Activated CD8-positive, alpha-beta T cell treated with anti-CD3 and anti-CD28 coated beads, Interleukin-2, amount 10 ng/mL, durations not matched to agents 7 days and 5 days (primary cell): Measurements from ENCODE around the gene TREX2. TPM values are rescaled to one million over a fixed set of nuclear protein-coding genes. Genes with fewer than 3 reads are reported as not detected.

Experiments
- ATAC-seq: fragments of 150-1000 bp; cut with Tn5 transposase; one replicate; pipeline ENCODE4 v1.10.0; 2021; ENCODE audit warnings: moderate library complexity
- CTCF ChIA-PET: fragments of 350-600 bp; sonication (Branson Sonifier 250); formaldehyde crosslinking; loops from one replicate; lab custom pipeline; 2021; ENCODE audit warnings: antibody characterized with exemption; lab: Charles Lee
- POLR2A ChIA-PET: fragments of 350-600 bp; sonication (Branson Sonifier 250); formaldehyde crosslinking; loops from one replicate; lab custom pipeline; 2021; ENCODE audit warnings: antibody characterized with exemption; lab: Charles Lee
- DNase-seq: peaks from one replicate; pipeline ENCODE4 v3.0.0-alpha.2; 2020
- H3K27ac Mint-ChIP-seq: one replicate; pipeline ENCODE4 v1.8.0; 2021; ENCODE audit warnings: mild to moderate bottlenecking, mixed read lengths
- H3K27me3 Mint-ChIP-seq: one replicate; pipeline ENCODE4 v1.8.0; 2021; ENCODE audit warnings: low read depth, mixed read lengths
- H3K36me3 Mint-ChIP-seq: one replicate; pipeline ENCODE4 v1.8.0; 2021; ENCODE audit warnings: low read depth, mixed read lengths
- H3K4me1 Mint-ChIP-seq: one replicate; pipeline ENCODE4 v1.8.0; 2021; ENCODE audit warnings: low read depth, mixed read lengths
- H3K4me3 Mint-ChIP-seq: one replicate; pipeline ENCODE4 v1.8.0; 2021; ENCODE audit warnings: mild to moderate bottlenecking, mixed read lengths
- H3K9me3 Mint-ChIP-seq: one replicate; pipeline ENCODE4 v1.8.0; 2022; ENCODE audit warnings: mixed read lengths; ENCODE audit not compliant: insufficient read depth
- total RNA-seq, 2 experiments: library from RNA; stranded (reverse); gene quantifications; one replicate each; pipeline ENCODE4 v1.2.3, GENCODE V29; 2021

The TREX2 gene
- total RNA-seq, 2 experiments from 2014 or later: 3.6 to 3.8 TPM

DNA sequence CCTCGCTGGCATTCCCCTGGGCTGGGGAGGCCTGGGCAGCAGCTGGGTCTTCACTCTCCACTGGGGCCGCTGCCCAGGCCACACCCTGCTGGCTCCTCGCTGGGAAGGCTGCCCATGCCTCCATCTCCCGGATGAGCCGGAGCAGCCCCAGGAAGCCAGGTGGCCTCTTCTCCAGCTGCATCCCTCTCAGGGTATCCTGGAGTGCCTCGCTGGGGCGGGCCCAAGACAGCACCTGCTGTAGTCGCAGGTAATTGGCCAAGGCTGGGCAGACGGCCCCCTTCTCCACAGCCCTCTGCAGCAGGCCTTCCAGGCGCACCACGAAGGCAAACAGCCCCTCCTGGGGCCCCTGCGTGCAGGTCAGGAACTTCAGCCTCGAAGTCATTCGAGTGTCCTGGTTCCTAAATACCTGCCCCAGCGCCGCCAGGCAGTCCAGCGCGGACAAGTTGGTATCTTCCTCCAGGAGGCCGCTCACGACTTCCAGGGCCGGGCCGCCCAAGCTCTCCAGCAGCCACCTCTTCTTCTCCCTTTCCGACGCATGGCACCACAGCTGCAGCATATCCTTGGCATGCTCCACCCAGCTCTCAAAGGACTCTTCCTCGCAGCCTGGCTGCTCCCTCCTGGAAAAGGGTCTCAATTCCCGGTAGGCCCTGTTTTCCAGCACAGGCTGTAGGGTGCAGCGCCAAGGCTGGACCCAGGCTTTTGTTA lies 48.4 kb downstream of the TREX2 start:
- H3K9me3 Mint-ChIP-seq: no peaks in the 10 kb centered on the region
- CTCF ChIA-PET: no interaction called here
- H3K36me3 Mint-ChIP-seq: no peaks in the 10 kb centered on the region
- no peaks in the 10 kb centered on the region for H3K27me3 Mint-ChIP-seq
- H3K4me3 Mint-ChIP-seq: no peak overlapping the region
- H3K4me1 Mint-ChIP-seq: peaks cover 11% of the 10 kb centered on the region
- POLR2A ChIA-PET: no interaction called here
- no peak overlapping the region for H3K27ac Mint-ChIP-seq
- ATAC-seq: no peak
- DNase-seq: no peak

DNA sequence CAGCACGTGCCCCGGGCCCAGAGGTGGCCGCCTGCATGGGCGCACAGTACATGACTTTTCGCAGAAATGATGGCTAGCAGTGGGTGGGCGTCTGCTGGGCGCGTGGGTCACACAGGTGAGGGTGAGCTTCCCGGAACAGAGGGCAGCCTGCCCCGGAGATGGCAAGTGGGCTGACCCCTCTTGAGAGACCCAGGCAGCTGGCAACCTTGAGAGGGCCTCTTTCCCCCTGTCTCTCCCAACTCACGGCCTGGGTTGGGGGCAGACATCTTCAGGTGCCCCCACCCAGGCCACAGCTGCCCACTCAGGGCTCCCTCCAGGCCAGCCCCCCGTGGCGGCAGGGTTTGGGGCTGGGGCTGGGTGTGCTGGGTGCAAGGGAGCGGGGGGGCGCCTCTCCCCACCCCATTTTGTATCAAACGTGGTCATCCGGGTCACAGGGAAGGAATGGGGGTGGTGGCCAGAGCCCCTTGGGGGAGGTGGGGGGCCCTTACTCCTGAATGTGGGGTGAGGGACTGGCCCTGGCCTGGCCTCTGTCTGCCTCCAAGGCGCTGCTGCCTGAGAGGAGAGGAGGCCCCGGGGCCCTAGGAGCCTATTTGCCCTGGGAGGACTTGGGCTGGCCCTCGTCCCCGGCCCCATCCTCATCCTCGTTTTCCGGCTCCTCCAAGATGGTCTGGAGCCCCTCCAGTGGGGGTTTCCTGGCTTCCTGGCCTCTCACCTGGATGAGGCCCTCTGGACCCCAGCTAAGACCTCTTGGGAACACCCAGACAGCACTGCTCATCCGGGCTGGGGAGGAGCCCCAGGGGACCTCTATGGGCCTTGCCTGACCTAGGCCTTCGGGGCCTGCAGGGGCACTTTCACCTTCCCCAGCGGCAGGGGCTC lies 49.3 kb downstream of the TREX2 start:
- H3K4me3 Mint-ChIP-seq: no peak overlapping the region
- no peak for ATAC-seq
- H3K9me3 Mint-ChIP-seq: no peaks in the 10 kb centered on the region
- H3K4me1 Mint-ChIP-seq: peaks cover 11% of the 10 kb centered on the region
- H3K27ac Mint-ChIP-seq: no peak overlapping the region
- no peaks in the 10 kb centered on the region for H3K27me3 Mint-ChIP-seq
- DNase-seq: no peak
- no peaks in the 10 kb centered on the region for H3K36me3 Mint-ChIP-seq
- POLR2A ChIA-PET: no interaction called here
- CTCF ChIA-PET: no interaction called here

DNA sequence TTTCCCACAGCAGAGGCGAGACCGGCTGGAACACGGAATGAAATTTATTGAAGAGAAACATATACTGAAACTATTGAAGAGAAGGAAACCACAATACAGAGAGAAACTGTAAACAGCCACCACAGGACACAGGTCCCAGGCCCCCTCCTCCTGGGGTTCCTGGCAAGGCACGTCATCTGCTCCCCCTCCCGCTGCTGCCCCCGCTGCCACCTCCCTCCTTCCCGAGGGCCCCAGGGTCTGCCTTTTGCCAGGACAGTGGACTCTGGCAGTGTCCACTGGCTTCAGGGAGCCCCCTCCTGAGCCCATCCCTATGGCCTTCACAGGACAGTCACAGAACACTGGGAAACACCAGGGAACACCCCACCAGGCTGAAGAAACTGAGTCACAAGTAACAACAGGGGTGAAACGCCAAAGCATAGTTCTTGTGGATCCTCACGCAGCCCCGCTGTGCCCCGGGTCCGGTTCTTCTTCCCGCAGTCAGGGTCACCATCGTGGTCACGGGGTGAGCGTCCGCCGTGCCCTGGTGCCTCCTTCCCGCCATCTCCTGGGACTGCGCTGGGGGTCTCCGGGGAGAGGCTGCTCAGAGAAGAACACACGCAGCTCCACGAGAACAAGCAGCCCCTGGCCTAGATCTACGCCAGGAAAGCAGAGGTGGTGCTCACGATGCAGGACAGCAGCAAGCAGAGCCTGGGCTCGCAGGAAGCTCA lies 50.1 kb downstream of the TREX2 start:
- ATAC-seq (no peak), DNase-seq (no peak)
- POLR2A ChIA-PET: no interaction called here
- Mint-ChIP-seq H3K9me3 (no peaks in the 10 kb centered on the region), H3K27ac (no peak overlapping the region), H3K27me3 (no peaks in the 10 kb centered on the region), H3K36me3 (no peaks in the 10 kb centered on the region), H3K4me1 (peaks cover 11% of the 10 kb centered on the region), H3K4me3 (no peak overlapping the region)
- CTCF ChIA-PET: no interaction called here

DNA sequence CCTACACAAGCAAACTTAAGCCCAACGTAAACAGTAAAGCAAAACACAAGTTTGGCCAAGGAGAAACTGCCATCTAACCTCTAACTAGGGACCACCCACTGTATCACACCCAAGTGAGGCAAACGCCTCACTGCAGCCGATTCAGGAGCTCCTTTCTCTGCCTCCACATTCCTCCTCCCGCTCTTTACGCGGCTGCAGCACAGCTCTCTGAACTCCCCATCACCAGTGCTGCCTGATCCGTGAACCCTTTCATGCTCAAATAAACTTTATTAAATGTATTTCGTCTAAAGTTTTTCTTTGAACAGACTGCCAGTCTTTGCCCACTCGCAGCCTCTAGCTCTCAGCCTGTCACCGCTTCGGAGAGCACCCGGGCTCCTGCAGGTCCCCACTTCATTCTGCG lies 51.2 kb downstream of the TREX2 start:
- Mint-ChIP-seq H3K27me3 (no peaks in the 10 kb centered on the region), H3K9me3 (no peaks in the 10 kb centered on the region), H3K36me3 (no peaks in the 10 kb centered on the region), H3K4me3 (no peak overlapping the region), H3K4me1 (peaks cover 6% of the 10 kb centered on the region), H3K27ac (no peak overlapping the region)
- no peak for ATAC-seq
- ChIA-PET CTCF (no interaction called here), POLR2A (no interaction called here)
- no peak for DNase-seq

Other genes with a start within 250 kb of the TREX2 start
- gene PNMA6F, start 124.3 kb downstream of the TREX2 start, total RNA-seq: not detected
- gene ZNF275, start 111.9 kb downstream of the TREX2 start, total RNA-seq: 10 to 100 TPM; 20.8 to 22.3 TPM
- gene PNMA6E, start 44.7 kb downstream of the TREX2 start, total RNA-seq: not detected
- 1 to 10 TPM; 1.5 to 1.6 TPM for gene ZFP92, start 34.6 kb downstream of the TREX2 start, total RNA-seq
- 10 to 100 TPM; 56.6 to 57.7 TPM for gene HAUS7, start 24.5 kb upstream of the TREX2 start, total RNA-seq
- not detected for gene BGN, start 48.9 kb upstream of the TREX2 start, total RNA-seq
- not detected for gene ATP2B3, start 71.6 kb upstream of the TREX2 start, total RNA-seq
- gene CCNQ, start 153.1 kb upstream of the TREX2 start, total RNA-seq: 10 to 100 TPM; 23.9 to 24.5 TPM
- gene DUSP9, start 201.1 kb upstream of the TREX2 start, total RNA-seq: not detected
- under 1 TPM; 0.16 to 0.58 TPM for gene PNCK, start 227.8 kb upstream of the TREX2 start, total RNA-seq
- 1 to 10 TPM in 1 of 2 experiments, under 1 TPM in 1; 0.82 to 1.3 TPM for gene SLC6A8, start 241.9 kb upstream of the TREX2 start, total RNA-seq